ENCODE measurements around the gene CCDC106.

CCDC106 gene

GRCh38 chr19:55667006-55667381, 19.0 kb downstream of the CCDC106 start:
- H3K4me3 ChIP-seq (ENCODE audit: low read depth, low read length), result no peak overlapping the region
- no peak for DNase-seq (ENCODE audit: low read depth, low spot score)
- no peak for TF ChIP-seq CTCF (IDR thresholded peaks at IDR 0.05; ENCODE audit: low read depth, low read length)
- in situ Hi-C loops (cut with HindIII; ENCODE audit: low sequenced_read_pairs), result no loop called here

GRCh38 chr19:55667511-55667910, 19.5 kb downstream of the CCDC106 start:
- H3K4me3 ChIP-seq (ENCODE audit: low read depth, low read length), result no peak overlapping the region
- in situ Hi-C loops (cut with HindIII; ENCODE audit: low sequenced_read_pairs), result no loop called here
- TF ChIP-seq CTCF (IDR thresholded peaks at IDR 0.05; ENCODE audit: low read depth, low read length), result no peak
- DNase-seq (ENCODE audit: low read depth, low spot score), result no peak

- no peak overlapping the region for H3K4me3 ChIP-seq (ENCODE audit: low read depth, low read length)
- in situ Hi-C loops (cut with HindIII; ENCODE audit: low sequenced_read_pairs), result no loop called here
- DNase-seq (ENCODE audit: low read depth, low spot score), result no peak
- TF ChIP-seq CTCF (IDR thresholded peaks at IDR 0.05; ENCODE audit: low read depth, low read length), result no peak
Measured at GRCh38 chr19:55667958-55668357, 19.9 kb downstream of the CCDC106 start.

GRCh38 chr19:55668603-55669348, 20.8 kb downstream of the CCDC106 start:
- no peak overlapping the region for H3K4me3 ChIP-seq (ENCODE audit: low read depth, low read length)
- no peak for DNase-seq (ENCODE audit: low read depth, low spot score)
- TF ChIP-seq CTCF (IDR thresholded peaks at IDR 0.05; ENCODE audit: low read depth, low read length), result no peak
- in situ Hi-C loops (cut with HindIII; ENCODE audit: low sequenced_read_pairs), result no loop called here

GRCh38 chr19:55669418-55670279, 21.6 kb downstream of the CCDC106 start:
- TF ChIP-seq CTCF (IDR thresholded peaks at IDR 0.05; ENCODE audit: low read depth, low read length), result no peak
- H3K4me3 ChIP-seq (ENCODE audit: low read depth, low read length), result no peak overlapping the region
- DNase-seq (ENCODE audit: low read depth, low spot score), result no peak
- in situ Hi-C loops (cut with HindIII; ENCODE audit: low sequenced_read_pairs), result no loop called here

GRCh38 chr19:55670280-55671053, 22.5 kb downstream of the CCDC106 start:
- no peak overlapping the region for H3K4me3 ChIP-seq (ENCODE audit: low read depth, low read length)
- in situ Hi-C loops (cut with HindIII; ENCODE audit: low sequenced_read_pairs), result no loop called here
- no peak for DNase-seq (ENCODE audit: low read depth, low spot score)

More at GRCh38 chr19:55670280-55671053, 22.5 kb downstream of the CCDC106 start:
- TF ChIP-seq CTCF (IDR thresholded peaks at IDR 0.05; ENCODE audit: low read depth, low read length), result no peak
